HepG2 (cell line): ENCODE measurements around the gene ORMDL2. TPM values are rescaled to one million over a fixed set of nuclear protein-coding genes. Genes with fewer than 3 reads are reported as not detected.
A peak's percentile ranks its signal among the peaks of the same experiment; 100 is the strongest.

Source experiments
- ATAC-seq: fragments of 200-7000 bp; cut with Tn5 transposase; 3 replicates; pipeline ENCODE4 v1.9.1; 2020; ENCODE audit warnings: mild to moderate bottlenecking, moderate library complexity
- BruUV-seq: library from RNA; stranded (reverse); fragments of 400-500 nt; replicated peaks from 2 replicates; lab custom pipeline; 2021; lab: Mats Ljungman, UMichigan
- CTCF ChIA-PET: fragments of 300-600 bp; formaldehyde crosslinking; extraction: SDS; loops from one replicate; lab custom pipeline; 2021; ENCODE audit warnings: low total read pairs, inconsistent platforms, low intra/inter-chr PET ratio; lab: Yijun Ruan, JAX
- POLR2A ChIA-PET: fragments of 350-600 bp; sonication (Branson Sonifier 250); formaldehyde crosslinking; loops from one replicate; lab custom pipeline; 2020; ENCODE audit warnings: antibody characterized with exemption, inconsistent platforms; lab: Yijun Ruan, JAX
- DNase-seq: peaks from one replicate; pipeline ENCODE4 v3.0.0-alpha.2; 2015; ENCODE audit warnings: low spot score
- FAIRE-seq: peaks from 3 replicates; lab custom pipeline; 2011; peaks lifted over from hg19 to GRCh38; lab: Jason Lieb, UNC
- H2AFZ ChIP-seq: one replicate; pipeline ENCODE4 v1.6.1; 2011; ENCODE audit warnings: low read length, inconsistent platforms
- H3K27ac ChIP-seq: fragments of 300-600 bp; 3 replicates; pipeline ENCODE4 v1.8.0; 2011; ENCODE audit warnings: mixed run types, mild to moderate bottlenecking, mixed read lengths, low read length, inconsistent platforms; ENCODE audit not compliant: insufficient read depth; ENCODE audit errors: extremely low read length
- H3K27me3 ChIP-seq, 2 experiments: fragments of 200-600 bp in 1 of 2; 2 replicates in 1 of 2; 3 replicates in 1 of 2; pipeline versions ENCODE4 v1.6.0 to v1.8.0; 2011; ENCODE audit warnings: low read length in 2 of 2, mild to moderate bottlenecking in 2 of 2, moderate library complexity in 2 of 2, inconsistent platforms in 1 of 2; ENCODE audit not compliant: insufficient read depth in 2 of 2, control insufficient read depth in 1 of 2
- H3K36me3 ChIP-seq, 2 experiments: fragments of 200-600 bp in 1 of 2; replicated peaks in 1 of 2; 2 replicates in 1 of 2; 3 replicates in 1 of 2; pipeline versions ENCODE4 v1.5.1 to v1.8.0; 2011; ENCODE audit warnings: low read length in 2 of 2, inconsistent platforms in 1 of 2; ENCODE audit not compliant: insufficient read depth in 2 of 2, control insufficient read depth in 1 of 2
- H3K4me1 ChIP-seq: 2 replicates; pipeline ENCODE4 v1.5.1; 2012; ENCODE audit warnings: low read length, inconsistent platforms; ENCODE audit not compliant: insufficient read depth
- H3K4me2 ChIP-seq: 2 replicates; pipeline ENCODE4 v1.6.0; 2011; ENCODE audit warnings: low read depth, low read length, inconsistent platforms
- H3K4me3 ChIP-seq, 3 experiments: fragments of 200-600 bp in 1 of 3; sonication (generic), shearing (Covaris generic) in 1 of 3; replicated peaks in 1 of 3; 2 replicates each; pipeline ENCODE4 v1.5.1; 2011 to 2016; ENCODE audit warnings: low read length in 3 of 3, inconsistent platforms in 2 of 3, low read depth in 2 of 3, mild to moderate bottlenecking in 2 of 3, control low read depth in 1 of 3, mixed read lengths in 1 of 3; ENCODE audit not compliant: insufficient read depth in 1 of 3
- H3K79me2 ChIP-seq: one replicate; pipeline ENCODE4 v1.6.1; 2011; ENCODE audit warnings: low read length, inconsistent platforms; ENCODE audit not compliant: insufficient read depth
- H3K9ac ChIP-seq: 2 replicates; pipeline ENCODE4 v1.6.0; 2011; ENCODE audit warnings: mild to moderate bottlenecking, low read depth, low read length, inconsistent platforms; ENCODE audit not compliant: insufficient read depth
- H3K9me3 ChIP-seq: 2 replicates; pipeline ENCODE4 v1.5.1; 2012; ENCODE audit warnings: mild to moderate bottlenecking, low read length
- H4K20me1 ChIP-seq: 2 replicates; pipeline ENCODE4 v1.6.0; 2011; ENCODE audit warnings: inconsistent platforms, mild to moderate bottlenecking, low read length, moderate library complexity; ENCODE audit not compliant: insufficient read depth
- ARID4A ChIP-seq: sonication (generic); formaldehyde crosslinking; IDR thresholded peaks from 2 replicates; pipeline ENCODE4 v1.5.0; 2020; ENCODE audit warnings: mild to moderate bottlenecking, missing genetic modification reagents, borderline replicate concordance
- ATF7-NPFF ChIP-seq: sonication (generic); formaldehyde crosslinking; IDR thresholded peaks from 2 replicates; pipeline ENCODE4 v1.8.1; 2023; ENCODE audit warnings: mild to moderate bottlenecking, low read depth, missing genetic modification reagents, moderate library complexity
- HNF4G ChIP-seq, 2 experiments: sonication (generic) in 1 of 2; formaldehyde crosslinking in 1 of 2; IDR thresholded peaks; 2 replicates each; pipeline versions ENCODE4 v1.4.0 to v1.6.1; 2011 to 2020; ENCODE audit warnings: borderline replicate concordance in 2 of 2, low read depth in 2 of 2, mild to moderate bottlenecking in 2 of 2, low read length in 1 of 2, missing genetic modification reagents in 1 of 2, moderate library complexity in 1 of 2
- MED13 ChIP-seq: sonication (generic); formaldehyde crosslinking; IDR thresholded peaks from 2 replicates; pipeline ENCODE4 v1.5.0; 2020; ENCODE audit warnings: missing genetic modification reagents
- MZF1 ChIP-seq: sonication (generic); formaldehyde crosslinking; IDR thresholded peaks from 2 replicates; pipeline ENCODE4 v1.8.1; 2023; ENCODE audit warnings: mild to moderate bottlenecking, missing genetic modification reagents, borderline replicate concordance
- TMF1 ChIP-seq: sonication (generic); formaldehyde crosslinking; IDR thresholded peaks from 2 replicates; pipeline ENCODE4 v1.8.1; 2022; ENCODE audit warnings: low read depth, missing genetic modification reagents
- ZFX ChIP-seq: sonication (generic); formaldehyde crosslinking; IDR thresholded peaks from 2 replicates; pipeline ENCODE4 v1.4.0; 2020; ENCODE audit warnings: mild to moderate bottlenecking, low read depth, missing genetic modification reagents, moderate library complexity
- ZNF674 ChIP-seq: sonication (generic); formaldehyde crosslinking; IDR thresholded peaks from 2 replicates; pipeline ENCODE4 v1.5.0; 2020; ENCODE audit warnings: low read depth, mild to moderate bottlenecking, missing genetic modification reagents
- ZNF749 ChIP-seq: sonication (generic); formaldehyde crosslinking; IDR thresholded peaks from 2 replicates; pipeline ENCODE4 v1.8.0; 2022; ENCODE audit warnings: mild to moderate bottlenecking, missing genetic modification reagents, moderate library complexity, borderline replicate concordance
- ZSCAN20 ChIP-seq: sonication (generic); formaldehyde crosslinking; IDR thresholded peaks from 2 replicates; pipeline ENCODE4 v1.4.0; 2020; ENCODE audit warnings: missing genetic modification reagents, mild to moderate bottlenecking, borderline replicate concordance
- WGBS: methylation state at CpG from one replicate; pipeline ENCODE4 v1.1.6; 2017; ENCODE audit warnings: low lambda C conversion rate; 5-methylcytosine and 5-hydroxymethylcytosine counted together
- in situ Hi-C: cut with HindIII; loops from 2 replicates; pipeline ENCODE4 v1.10.0; 2017; ENCODE audit warnings: low pct_unique_long_range_greater_than_20kb; ENCODE audit not compliant: extremely low pct_ligation_motif_present
- intact Hi-C: fragments of 100-400 bp; cut with micrococcal nuclease; formaldehyde crosslinking; loops from one replicate; pipeline ENCODE4 v1.10.0; 2022; ENCODE audit not compliant: unreplicated experiment
- polyA plus RNA-seq, 8 experiments: library from polyadenylated mRNA; depleted of rRNA in 3 of 8; stranded (reverse) in 7 of 8; unstranded in 1 of 8; fragments of >200 nt; fragmentation: Illumina TruSeq in 4 of 8; extraction: Trizol in 4 of 8; gene quantifications; 2 replicates each; pipeline versions ENCODE4 v1.2.1 to v1.2.3, GENCODE V29; 2011 to 2016; ENCODE audit warnings: low read depth in 4 of 8, missing spikeins in 1 of 8, mixed read lengths in 1 of 8; ENCODE audit not compliant: insufficient read depth in 1 of 8
- total RNA-seq, 5 experiments: library from RNA; depleted of rRNA; stranded (reverse); fragments of >200 nt; fragmentation: Illumina TruSeq; extraction: Trizol; gene quantifications; 2 replicates each; pipeline ENCODE4 v1.2.3, GENCODE V29; 2016; ENCODE audit warnings: low read depth in 1 of 5
- TF ChIP-seq, protein P1 (sequence below): sonication (generic); formaldehyde crosslinking; IDR thresholded peaks from 2 replicates; pipeline ENCODE4; 2020; ENCODE audit warnings: missing genetic modification reagents, mild to moderate bottlenecking, borderline replicate concordance
- TF ChIP-seq, protein P2 (sequence below): sonication (generic); formaldehyde crosslinking; IDR thresholded peaks from 2 replicates; pipeline ENCODE4 v1.4.0; 2020; ENCODE audit warnings: mild to moderate bottlenecking, missing genetic modification reagents

ORMDL2 gene
- total and polyA plus RNA-seq, 2 of the 13 experiments (the other 11 are each of a cell fraction or from before 2014, with no cell fraction given), result 24.0 to 28.6 TPM

GRCh38 chr12:55829967-55830600, 12.2 kb downstream of the ORMDL2 start:
- ChIA-PET POLR2A (interaction anchor here (0.6 to 7.2 kb wide), 33 partner anchors 9 to 807 kb away, joined by 3 to 206 read pairs (median 4); partner anchors contain the start of genes CD63, DGKA, MMP19 and ORMDL2), CTCF (no interaction called here)
- in situ Hi-C loops, result loop anchor here (5.0 kb wide), 1 partner anchor 97 kb away; the partner anchor contains the start of gene PYM1
- Histone ChIP-seq H3K36me3 (no peaks in the 10 kb centered on the region), H4K20me1 (no peaks in the 10 kb centered on the region), H3K4me3 (peak overlapping the region; percentile 76 to 87 (median 79)), H2AFZ (no peak overlapping the region), H3K9ac (peak overlapping the region; percentile 90), H3K27ac (peak overlapping the region; percentile 93), H3K4me1 (peaks cover 46% of the 10 kb centered on the region), H3K79me2 (peaks cover 31% of the 10 kb centered on the region), H3K27me3 (no peaks in the 10 kb centered on the region; a peak in 1 of 5 replicates), H3K9me3 (no peaks in the 10 kb centered on the region), H3K4me2 (peak overlapping the region; percentile 89)
- FAIRE-seq (no peak), ATAC-seq (peak; percentile 63), DNase-seq (no peak)
- TSS peak; percentile 82 for BruUV-seq
- intact Hi-C loops, result loop anchor here (1.0 kb wide), 2 partner anchors 97 to 211 kb away; partner anchors contain the start of genes PYM1 and RPS26
- WGBS, result 1% methylated on average over 29 of the region's 37 CpGs
- TF ChIP-seq, protein P1, sequence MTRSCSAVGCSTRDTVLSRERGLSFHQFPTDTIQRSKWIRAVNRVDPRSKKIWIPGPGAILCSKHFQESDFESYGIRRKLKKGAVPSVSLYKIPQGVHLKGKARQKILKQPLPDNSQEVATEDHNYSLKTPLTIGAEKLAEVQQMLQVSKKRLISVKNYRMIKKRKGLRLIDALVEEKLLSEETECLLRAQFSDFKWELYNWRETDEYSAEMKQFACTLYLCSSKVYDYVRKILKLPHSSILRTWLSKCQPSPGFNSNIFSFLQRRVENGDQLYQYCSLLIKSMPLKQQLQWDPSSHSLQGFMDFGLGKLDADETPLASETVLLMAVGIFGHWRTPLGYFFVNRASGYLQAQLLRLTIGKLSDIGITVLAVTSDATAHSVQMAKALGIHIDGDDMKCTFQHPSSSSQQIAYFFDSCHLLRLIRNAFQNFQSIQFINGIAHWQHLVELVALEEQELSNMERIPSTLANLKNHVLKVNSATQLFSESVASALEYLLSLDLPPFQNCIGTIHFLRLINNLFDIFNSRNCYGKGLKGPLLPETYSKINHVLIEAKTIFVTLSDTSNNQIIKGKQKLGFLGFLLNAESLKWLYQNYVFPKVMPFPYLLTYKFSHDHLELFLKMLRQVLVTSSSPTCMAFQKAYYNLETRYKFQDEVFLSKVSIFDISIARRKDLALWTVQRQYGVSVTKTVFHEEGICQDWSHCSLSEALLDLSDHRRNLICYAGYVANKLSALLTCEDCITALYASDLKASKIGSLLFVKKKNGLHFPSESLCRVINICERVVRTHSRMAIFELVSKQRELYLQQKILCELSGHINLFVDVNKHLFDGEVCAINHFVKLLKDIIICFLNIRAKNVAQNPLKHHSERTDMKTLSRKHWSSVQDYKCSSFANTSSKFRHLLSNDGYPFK (CRISPR knock-in tag), result peak; percentile 2; the same call in 1 of the 2 replicates
- TF ChIP-seq ARID4A (CRISPR knock-in tag), result peak; percentile 59
- TF ChIP-seq ZNF674, result no peak
- TF ChIP-seq ATF7-NPFF, result no peak; the same call in 1 of the 2 replicates
- TF ChIP-seq, protein P2, sequence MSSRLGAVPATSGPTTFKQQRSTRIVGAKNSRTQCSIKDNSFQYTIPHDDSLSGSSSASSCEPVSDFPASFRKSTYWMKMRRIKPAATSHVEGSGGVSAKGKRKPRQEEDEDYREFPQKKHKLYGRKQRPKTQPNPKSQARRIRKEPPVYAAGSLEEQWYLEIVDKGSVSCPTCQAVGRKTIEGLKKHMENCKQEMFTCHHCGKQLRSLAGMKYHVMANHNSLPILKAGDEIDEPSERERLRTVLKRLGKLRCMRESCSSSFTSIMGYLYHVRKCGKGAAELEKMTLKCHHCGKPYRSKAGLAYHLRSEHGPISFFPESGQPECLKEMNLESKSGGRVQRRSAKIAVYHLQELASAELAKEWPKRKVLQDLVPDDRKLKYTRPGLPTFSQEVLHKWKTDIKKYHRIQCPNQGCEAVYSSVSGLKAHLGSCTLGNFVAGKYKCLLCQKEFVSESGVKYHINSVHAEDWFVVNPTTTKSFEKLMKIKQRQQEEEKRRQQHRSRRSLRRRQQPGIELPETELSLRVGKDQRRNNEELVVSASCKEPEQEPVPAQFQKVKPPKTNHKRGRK (CRISPR knock-in tag), result 0 out of 2 replicates have a peak, but pooled peaks have one; percentile 30
- peak; percentile 28; the same call in 1 of the 2 replicates for TF ChIP-seq HNF4G (IDR thresholded peaks at IDR 0.05; ENCODE audit: borderline replicate concordance, low read depth, low read length)
- TF ChIP-seq HNF4G (CRISPR knock-in tag; IDR thresholded peaks at IDR 0.05; ENCODE audit: borderline replicate concordance, low read depth), result 0 out of 2 replicates have a peak, but pooled peaks have one; percentile 8
- TF ChIP-seq MED13 (CRISPR knock-in tag), result 0 out of 2 replicates have a peak, but pooled peaks have one; percentile 16
- peak; percentile 64; the same call in 1 of the 2 replicates for TF ChIP-seq MZF1 (CRISPR knock-in tag)
- no peak for TF ChIP-seq TMF1 (CRISPR knock-in tag)
- peak; percentile 25 for TF ChIP-seq ZFX (CRISPR knock-in tag)
- peak; percentile 63; the same call in 1 of the 2 replicates for TF ChIP-seq ZNF749 (CRISPR knock-in tag)
- 0 out of 2 replicates have a peak, but pooled peaks have one; percentile 5 for TF ChIP-seq ZSCAN20
